Loucy (cell line): Measurements from ENCODE around the gene TCEAL8.

Experiments used
- H2AFZ ChIP-seq: fragments of 200-600 bp; sonication (generic); 2 replicates; pipeline ENCODE4 v1.6.0; 2016; ENCODE audit warnings: antibody characterized with exemption, mild to moderate bottlenecking, low read length, moderate library complexity
- H3F3A ChIP-seq: fragments of 200-600 bp; 2 replicates; pipeline ENCODE4 v1.6.0; 2016; ENCODE audit warnings: antibody characterized with exemption, low read depth, mild to moderate bottlenecking
- H3K27me3 ChIP-seq: fragments of 200-600 bp; sonication (generic); 2 replicates; pipeline ENCODE4 v1.6.1; 2014; ENCODE audit warnings: low read length, mild to moderate bottlenecking; ENCODE audit not compliant: insufficient read depth, poor library complexity, severe bottlenecking
- H3K36me3 ChIP-seq: fragments of 200-600 bp; sonication (generic); 2 replicates; pipeline ENCODE4 v1.6.1; 2016; ENCODE audit warnings: low read length; ENCODE audit not compliant: insufficient read depth
- H3K4me1 ChIP-seq: fragments of 200-600 bp; sonication (generic); 2 replicates; pipeline ENCODE4 v1.5.1; 2014; ENCODE audit warnings: low read length, mild to moderate bottlenecking; ENCODE audit not compliant: insufficient read depth, poor library complexity, severe bottlenecking
- H3K4me2 ChIP-seq: fragments of 200-600 bp; sonication (generic); 2 replicates; pipeline ENCODE4 v1.6.0; 2014; ENCODE audit warnings: antibody characterized with exemption, low read length, low read depth, mild to moderate bottlenecking; ENCODE audit not compliant: poor library complexity, severe bottlenecking
- H3K4me3 ChIP-seq: fragments of 200-600 bp; sonication (generic); 2 replicates; pipeline ENCODE4 v1.5.1; 2014; ENCODE audit warnings: low read length, mild to moderate bottlenecking, mixed read lengths; ENCODE audit not compliant: poor library complexity, severe bottlenecking
- H3K79me2 ChIP-seq: fragments of 200-600 bp; sonication (generic); 2 replicates; pipeline ENCODE4 v1.6.1; 2014; ENCODE audit warnings: low read length; ENCODE audit not compliant: insufficient read depth
- H3K9ac ChIP-seq: fragments of 200-600 bp; sonication (generic); 2 replicates; pipeline ENCODE4 v1.6.0; 2014; ENCODE audit warnings: mild to moderate bottlenecking, low read depth, low read length, moderate library complexity; ENCODE audit not compliant: poor library complexity, severe bottlenecking
- H3K9me2 ChIP-seq: fragments of 200-600 bp; sonication (generic); replicated peaks from 2 replicates; pipeline ENCODE4 v1.6.1; 2016; ENCODE audit warnings: low read depth, low read length, mixed read lengths
- H3K9me3 ChIP-seq: fragments of 200-600 bp; sonication (generic); 2 replicates; pipeline ENCODE4 v1.6.1; 2014; ENCODE audit warnings: mild to moderate bottlenecking, antibody characterized with exemption, low read length, low read depth; ENCODE audit not compliant: insufficient read depth
- H4K20me1 ChIP-seq: fragments of 200-600 bp; sonication (generic); 2 replicates; pipeline ENCODE4 v1.6.0; 2014; ENCODE audit warnings: antibody characterized with exemption, low read length, mild to moderate bottlenecking; ENCODE audit not compliant: insufficient read depth, poor library complexity, severe bottlenecking
- EZH2phosphoT487 ChIP-seq: fragments of 200-600 bp; IDR thresholded peaks from 2 replicates; pipeline ENCODE4 v1.6.1; 2018; ENCODE audit warnings: antibody characterized with exemption, mild to moderate bottlenecking, moderate library complexity, borderline replicate concordance
- TF ChIP-seq, protein P1 (sequence below): fragments of 200-600 bp; sonication (generic); conservative IDR thresholded peaks from 2 replicates; pipeline ENCODE4 v1.5.1; 2014; ENCODE audit warnings: mild to moderate bottlenecking, antibody characterized with exemption, low read length

Gene TCEAL8

DNA sequence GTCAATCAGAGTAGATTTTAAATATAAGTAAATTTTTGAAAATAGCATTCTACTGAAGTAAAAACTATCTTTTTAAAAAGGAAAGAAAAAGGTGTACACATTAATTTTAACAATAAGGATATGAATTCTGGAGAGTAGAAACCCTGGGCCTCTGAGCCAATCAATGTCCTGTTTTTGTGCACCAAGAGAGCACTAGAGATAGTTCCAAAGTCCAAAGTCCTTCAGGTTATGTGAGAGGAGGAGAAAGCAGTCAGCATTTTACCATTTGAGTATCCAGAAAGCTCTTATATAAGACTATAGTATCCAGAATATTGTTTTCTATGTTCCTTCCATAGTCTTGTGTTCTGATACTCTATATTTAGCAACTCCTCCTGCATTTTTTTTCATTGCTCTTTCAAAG is 3.3 kb upstream of the TCEAL8 start:
- TF ChIP-seq, protein P1, sequence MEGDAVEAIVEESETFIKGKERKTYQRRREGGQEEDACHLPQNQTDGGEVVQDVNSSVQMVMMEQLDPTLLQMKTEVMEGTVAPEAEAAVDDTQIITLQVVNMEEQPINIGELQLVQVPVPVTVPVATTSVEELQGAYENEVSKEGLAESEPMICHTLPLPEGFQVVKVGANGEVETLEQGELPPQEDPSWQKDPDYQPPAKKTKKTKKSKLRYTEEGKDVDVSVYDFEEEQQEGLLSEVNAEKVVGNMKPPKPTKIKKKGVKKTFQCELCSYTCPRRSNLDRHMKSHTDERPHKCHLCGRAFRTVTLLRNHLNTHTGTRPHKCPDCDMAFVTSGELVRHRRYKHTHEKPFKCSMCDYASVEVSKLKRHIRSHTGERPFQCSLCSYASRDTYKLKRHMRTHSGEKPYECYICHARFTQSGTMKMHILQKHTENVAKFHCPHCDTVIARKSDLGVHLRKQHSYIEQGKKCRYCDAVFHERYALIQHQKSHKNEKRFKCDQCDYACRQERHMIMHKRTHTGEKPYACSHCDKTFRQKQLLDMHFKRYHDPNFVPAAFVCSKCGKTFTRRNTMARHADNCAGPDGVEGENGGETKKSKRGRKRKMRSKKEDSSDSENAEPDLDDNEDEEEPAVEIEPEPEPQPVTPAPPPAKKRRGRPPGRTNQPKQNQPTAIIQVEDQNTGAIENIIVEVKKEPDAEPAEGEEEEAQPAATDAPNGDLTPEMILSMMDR: no peak
- H2AFZ ChIP-seq: no peak overlapping the region
- no peaks in the 10 kb centered on the region for H3K9me3 ChIP-seq

DNA sequence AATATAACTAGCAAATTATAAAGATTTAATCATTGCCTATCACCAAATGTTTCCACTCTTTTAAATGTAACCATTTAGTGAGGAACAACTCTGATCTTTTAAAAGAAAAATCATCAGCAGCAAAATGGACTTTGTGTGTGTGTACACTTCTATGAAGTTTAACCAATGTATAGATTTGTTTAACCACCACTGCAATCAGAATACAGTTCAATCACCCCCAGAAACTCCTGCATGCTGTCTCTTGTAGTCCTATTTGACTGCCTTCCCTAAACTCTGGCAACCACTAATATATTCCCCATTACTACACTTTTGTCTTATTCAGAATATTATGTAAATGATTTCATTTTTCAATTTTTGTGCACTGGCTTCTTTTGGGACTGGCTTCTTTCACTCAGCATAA is 1.7 kb upstream of the TCEAL8 start:
- H4K20me1 ChIP-seq: peaks cover 16% of the 10 kb centered on the region
- no peak overlapping the region for H3K4me3 ChIP-seq
- H3K79me2 ChIP-seq: peaks cover 37% of the 10 kb centered on the region
- no peak overlapping the region for H3K9ac ChIP-seq
- no peak overlapping the region for H2AFZ ChIP-seq
- H3K4me2 ChIP-seq: no peak overlapping the region
- H3F3A ChIP-seq: no peaks in the 10 kb centered on the region
- no peaks in the 10 kb centered on the region for H3K9me2 ChIP-seq
- TF ChIP-seq EZH2phosphoT487: no peak
- TF ChIP-seq, protein P1: no peak
- H3K27me3 ChIP-seq: no peaks in the 10 kb centered on the region
- no peaks in the 10 kb centered on the region for H3K36me3 ChIP-seq
- H3K9me3 ChIP-seq: no peaks in the 10 kb centered on the region
- H3K4me1 ChIP-seq: peaks cover 14% of the 10 kb centered on the region

More for the DNA sequence above, 3.3 kb upstream of the TCEAL8 start:
- peaks cover 9% of the 10 kb centered on the region for H4K20me1 ChIP-seq
- H3K4me1 ChIP-seq: peaks cover 9% of the 10 kb centered on the region
- no peaks in the 10 kb centered on the region for H3K36me3 ChIP-seq
- H3K4me3 ChIP-seq: no peak overlapping the region
- H3K9ac ChIP-seq: no peak overlapping the region
- no peaks in the 10 kb centered on the region for H3F3A ChIP-seq
- no peaks in the 10 kb centered on the region for H3K9me2 ChIP-seq
- H3K27me3 ChIP-seq: no peaks in the 10 kb centered on the region
- H3K79me2 ChIP-seq: peaks cover 23% of the 10 kb centered on the region
- H3K4me2 ChIP-seq: no peak overlapping the region

DNA sequence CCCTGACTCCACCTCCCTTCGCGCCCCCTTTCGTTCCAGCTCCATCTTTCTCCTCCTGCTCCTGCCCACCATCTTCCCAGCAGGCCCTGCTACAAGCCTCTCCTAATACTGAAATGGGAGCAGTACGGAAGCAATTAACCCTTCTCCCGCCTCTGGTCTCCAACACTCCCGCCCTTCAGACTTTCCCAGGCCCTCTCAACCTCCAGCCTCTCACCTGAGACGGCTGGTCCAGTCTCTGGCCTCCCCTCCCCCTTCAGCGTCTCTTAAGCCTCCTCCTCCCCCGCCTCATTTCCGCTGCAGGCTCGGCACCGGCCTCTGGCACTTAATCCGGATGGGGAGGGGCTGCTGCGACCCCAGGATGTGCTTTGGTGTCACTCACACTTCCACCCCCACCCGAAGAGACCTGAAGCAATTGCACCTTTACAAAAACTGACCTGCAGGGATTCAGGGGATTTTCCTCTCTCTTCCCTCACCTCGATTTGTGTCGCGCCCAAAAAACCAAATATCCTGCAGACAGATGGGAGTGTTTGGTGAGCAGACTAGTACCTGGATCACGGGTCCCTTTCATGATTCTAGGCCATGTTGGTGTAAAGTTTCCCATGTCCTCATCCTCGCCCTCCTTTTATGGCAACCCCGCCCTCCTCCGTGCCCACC is 657 bp downstream of the TCEAL8 start:
- Histone ChIP-seq H3K4me2 (peak overlapping the region; percentile 93), H3K36me3 (no peaks in the 10 kb centered on the region), H3K9ac (peak overlapping the region; percentile 98), H3F3A (no peaks in the 10 kb centered on the region), H3K27me3 (no peaks in the 10 kb centered on the region), H3K79me2 (peaks cover 37% of the 10 kb centered on the region), H4K20me1 (peaks cover 16% of the 10 kb centered on the region), H3K4me1 (peaks cover 14% of the 10 kb centered on the region), H3K9me2 (no peaks in the 10 kb centered on the region), H3K9me3 (no peaks in the 10 kb centered on the region), H2AFZ (peak overlapping the region; percentile 96), H3K4me3 (peak overlapping the region; percentile 97)
- TF ChIP-seq, protein P1: no peak
- TF ChIP-seq EZH2phosphoT487: no peak
